CD4-positive, alpha-beta T cell treated with Interleukin-6 for 4 hours (primary cell): ENCODE results near the gene RNF212.

Source experiments
- DNase-seq: peaks from one replicate; pipeline ENCODE4 v3.0.0-alpha.2; 2020; ENCODE audit warnings: mixed read lengths

RNF212 gene

GRCh38 chr4:1033840-1034551 lies 79.4 kb downstream of the RNF212 start:
- no peak for DNase-seq

- no peak for DNase-seq
These were observed 80.5 kb downstream of the RNF212 start for GRCh38 chr4:1032861-1033260.

GRCh38 chr4:1031956-1032795 lies 81.2 kb downstream of the RNF212 start:
- DNase-seq = no peak

GRCh38 chr4:1031346-1031745 lies 82.0 kb downstream of the RNF212 start:
- no peak for DNase-seq

GRCh38 chr4:1030559-1030958 lies 82.8 kb downstream of the RNF212 start:
- no peak for DNase-seq

GRCh38 chr4:1030031-1030430 lies 83.3 kb downstream of the RNF212 start:
- DNase-seq = no peak

- DNase-seq = no peak
These were observed 83.8 kb downstream of the RNF212 start for GRCh38 chr4:1029529-1029928.

- DNase-seq = no peak
These were observed 84.7 kb downstream of the RNF212 start for GRCh38 chr4:1028574-1029220.

GRCh38 chr4:1027915-1028238 lies 85.5 kb downstream of the RNF212 start:
- DNase-seq = no peak

- no peak for DNase-seq
These were observed 86.0 kb downstream of the RNF212 start for GRCh38 chr4:1027219-1027914.

- no peak for DNase-seq
These were observed 87.2 kb downstream of the RNF212 start for GRCh38 chr4:1026115-1026514.

- DNase-seq = no peak
These were observed 88.3 kb downstream of the RNF212 start for GRCh38 chr4:1024882-1025545.

GRCh38 chr4:1023895-1024740 lies 89.2 kb downstream of the RNF212 start:
- no peak for DNase-seq

- no peak for DNase-seq
These were observed 90.2 kb downstream of the RNF212 start for GRCh38 chr4:1023075-1023640.

GRCh38 chr4:1022739-1023066 lies 90.7 kb downstream of the RNF212 start:
- no peak for DNase-seq

GRCh38 chr4:1022051-1022738 lies 91.2 kb downstream of the RNF212 start:
- no peak for DNase-seq
